Measurements from ENCODE around the gene FABP7. TPM values are rescaled to one million over a fixed set of nuclear protein-coding genes. Genes with fewer than 3 reads are reported as not detected.

The FABP7 gene
- total RNA-seq, 3 donors from 2014 or later: not detected

DNA sequence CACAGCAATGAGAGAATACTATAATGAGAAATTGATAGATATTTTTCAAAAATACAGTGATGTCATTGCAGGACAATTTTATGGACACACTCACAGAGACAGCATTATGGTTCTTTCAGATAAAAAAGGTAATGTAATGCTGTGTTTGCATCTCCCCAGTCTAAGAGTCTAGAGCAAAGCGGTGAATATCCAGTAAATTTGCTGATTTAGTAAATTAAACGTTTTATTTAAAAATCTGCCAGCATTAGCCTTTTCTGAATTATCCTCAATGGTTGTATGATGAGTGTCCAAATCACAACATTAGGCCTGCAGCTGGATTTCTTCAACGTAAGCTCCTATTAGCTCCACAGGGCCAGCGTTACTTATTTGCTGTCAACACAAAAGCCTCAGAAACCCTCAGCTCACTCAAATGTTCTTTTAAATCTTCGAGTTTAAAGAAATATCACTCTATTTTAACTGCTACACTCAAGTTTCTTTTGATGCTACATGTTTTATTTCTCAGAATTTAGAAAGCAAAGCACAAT lies 25.5 kb downstream of the FABP7 start:
- no peaks in the 10 kb centered on the region for H3K9me3 ChIP-seq
- TF ChIP-seq, protein P1, sequence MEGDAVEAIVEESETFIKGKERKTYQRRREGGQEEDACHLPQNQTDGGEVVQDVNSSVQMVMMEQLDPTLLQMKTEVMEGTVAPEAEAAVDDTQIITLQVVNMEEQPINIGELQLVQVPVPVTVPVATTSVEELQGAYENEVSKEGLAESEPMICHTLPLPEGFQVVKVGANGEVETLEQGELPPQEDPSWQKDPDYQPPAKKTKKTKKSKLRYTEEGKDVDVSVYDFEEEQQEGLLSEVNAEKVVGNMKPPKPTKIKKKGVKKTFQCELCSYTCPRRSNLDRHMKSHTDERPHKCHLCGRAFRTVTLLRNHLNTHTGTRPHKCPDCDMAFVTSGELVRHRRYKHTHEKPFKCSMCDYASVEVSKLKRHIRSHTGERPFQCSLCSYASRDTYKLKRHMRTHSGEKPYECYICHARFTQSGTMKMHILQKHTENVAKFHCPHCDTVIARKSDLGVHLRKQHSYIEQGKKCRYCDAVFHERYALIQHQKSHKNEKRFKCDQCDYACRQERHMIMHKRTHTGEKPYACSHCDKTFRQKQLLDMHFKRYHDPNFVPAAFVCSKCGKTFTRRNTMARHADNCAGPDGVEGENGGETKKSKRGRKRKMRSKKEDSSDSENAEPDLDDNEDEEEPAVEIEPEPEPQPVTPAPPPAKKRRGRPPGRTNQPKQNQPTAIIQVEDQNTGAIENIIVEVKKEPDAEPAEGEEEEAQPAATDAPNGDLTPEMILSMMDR (IDR thresholded peaks at IDR 0.05): no peak
- ATAC-seq (no peak), DNase-seq (no peak)
- intact Hi-C loops (cut with DNase I, micrococcal nuclease): no loop called here
- H3K36me3 ChIP-seq (ENCODE audit: low read depth): no peaks in the 10 kb centered on the region
- H3K4me3 ChIP-seq: no peak overlapping the region
- H3K4me1 ChIP-seq (ENCODE audit: low read depth): peaks cover 12% of the 10 kb centered on the region

DNA sequence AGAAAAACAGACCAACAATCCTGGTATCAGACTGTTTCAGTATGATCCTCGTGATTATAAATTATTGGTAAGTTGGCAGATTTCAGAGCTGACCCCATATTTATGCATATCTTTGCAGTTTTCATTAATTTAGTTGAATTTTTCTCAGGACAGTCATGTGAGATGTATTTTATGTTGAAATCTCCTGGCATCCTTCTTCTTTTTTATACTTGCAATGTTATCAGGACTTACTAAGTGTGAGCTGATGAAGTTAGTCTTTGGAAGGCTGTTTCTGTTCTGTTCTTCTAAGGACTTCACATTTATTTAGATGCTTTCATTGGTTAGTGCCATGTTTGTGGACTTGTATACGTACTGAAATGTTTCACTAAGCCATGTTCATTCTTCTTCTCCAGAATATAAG lies 26.8 kb downstream of the FABP7 start:
- Histone ChIP-seq H3K4me3 (no peak overlapping the region), H3K9me3 (no peaks in the 10 kb centered on the region), H3K36me3 (ENCODE audit: low read depth) (no peaks in the 10 kb centered on the region), H3K4me1 (ENCODE audit: low read depth) (peaks cover 6% of the 10 kb centered on the region)
- TF ChIP-seq, protein P1 (IDR thresholded peaks at IDR 0.05): no peak
- ATAC-seq: no peak
- intact Hi-C loops (cut with DNase I, micrococcal nuclease): no loop called here
- no peak for DNase-seq

DNA sequence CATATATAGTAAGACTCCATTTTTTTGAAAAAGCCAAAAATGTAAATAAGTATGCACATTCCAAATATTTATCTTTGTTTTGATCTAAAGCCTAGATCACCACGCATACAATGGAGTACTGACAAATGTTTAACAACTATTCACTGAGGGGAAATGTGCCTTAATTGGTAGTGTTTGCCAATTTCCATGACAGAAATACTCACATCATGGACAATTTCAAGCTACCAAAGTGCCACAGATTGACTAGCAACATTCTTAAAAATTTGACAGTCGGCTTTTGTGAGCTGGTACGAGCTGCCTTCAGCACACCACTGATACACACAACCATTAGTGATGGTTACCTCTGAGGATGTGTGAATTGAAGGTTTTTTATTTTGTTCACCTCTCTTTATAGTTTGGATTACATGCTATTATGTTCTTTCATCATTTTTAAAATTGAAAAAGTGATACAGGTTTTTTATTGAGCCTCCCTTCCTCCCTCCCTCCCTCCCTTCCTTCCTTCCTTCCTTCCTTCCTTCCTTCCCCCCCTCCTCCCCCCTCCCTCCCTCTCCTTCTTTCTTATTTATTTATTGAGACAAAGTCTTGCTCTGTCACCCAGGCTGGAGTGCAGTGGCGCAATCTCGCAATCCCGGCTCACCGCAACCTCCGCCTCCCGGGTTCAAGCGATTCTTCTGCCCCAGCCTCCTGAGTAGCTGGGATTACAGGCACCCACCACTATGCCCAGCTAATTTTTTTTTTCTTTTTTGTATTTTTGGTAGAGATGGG lies 28.8 kb downstream of the FABP7 start:
- intact Hi-C loops (cut with DNase I, micrococcal nuclease): no loop called here
- TF ChIP-seq, protein P1 (IDR thresholded peaks at IDR 0.05): no peak
- H3K4me3 ChIP-seq: no peak overlapping the region
- ATAC-seq (no peak), DNase-seq (no peak)
- H3K4me1 ChIP-seq (ENCODE audit: low read depth): no peaks in the 10 kb centered on the region
- H3K36me3 ChIP-seq (ENCODE audit: low read depth): no peaks in the 10 kb centered on the region
- H3K9me3 ChIP-seq: no peaks in the 10 kb centered on the region

DNA sequence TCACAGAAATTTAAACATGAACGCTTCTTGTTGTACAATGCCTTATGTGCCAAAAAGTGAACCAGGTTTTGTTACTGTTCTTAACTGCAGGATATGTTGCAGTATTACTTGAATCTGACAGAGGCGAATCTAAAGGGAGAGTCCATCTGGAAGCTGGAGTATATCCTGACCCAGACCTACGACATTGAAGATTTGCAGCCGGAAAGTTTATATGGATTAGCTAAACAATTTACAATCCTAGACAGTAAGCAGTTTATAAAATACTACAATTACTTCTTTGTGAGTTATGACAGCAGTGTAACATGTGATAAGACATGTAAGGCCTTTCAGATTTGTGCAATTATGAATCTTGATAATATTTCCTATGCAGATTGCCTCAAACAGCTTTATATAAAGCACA lies 29.5 kb downstream of the FABP7 start:
- no peaks in the 10 kb centered on the region for H3K9me3 ChIP-seq
- H3K4me1 ChIP-seq (ENCODE audit: low read depth): no peaks in the 10 kb centered on the region
- no peak overlapping the region for H3K4me3 ChIP-seq
- intact Hi-C loops (cut with DNase I, micrococcal nuclease): no loop called here
- no peaks in the 10 kb centered on the region for H3K36me3 ChIP-seq (ENCODE audit: low read depth)
- ATAC-seq: no peak
- TF ChIP-seq, protein P1 (IDR thresholded peaks at IDR 0.05): no peak
- no peak for DNase-seq

GRCh38 chr6:122809691-122810090 lies 30.2 kb downstream of the FABP7 start:
- intact Hi-C loops (cut with DNase I, micrococcal nuclease): no loop called here
- ATAC-seq (no peak), DNase-seq (no peak)
- Histone ChIP-seq H3K4me3 (no peak overlapping the region), H3K9me3 (no peaks in the 10 kb centered on the region), H3K36me3 (ENCODE audit: low read depth) (no peaks in the 10 kb centered on the region), H3K4me1 (ENCODE audit: low read depth) (no peaks in the 10 kb centered on the region)
- TF ChIP-seq, protein P1 (IDR thresholded peaks at IDR 0.05): no peak

All from mucosa of descending colon (tissue), 3 donors.